Adipocyte (in vitro differentiated cells): Measurements from ENCODE around the gene PRDM16.

ENCODE experiments used
- DNase-seq: peaks from one replicate; pipeline ENCODE4 v3.0.0-alpha.2; 2015; ENCODE audit warnings: low read depth
- H3K27me3 ChIP-seq: replicated peaks from 2 replicates; pipeline ENCODE4 v1.7.0; 2013; ENCODE audit warnings: mild to moderate bottlenecking, low read length, moderate library complexity; ENCODE audit not compliant: control insufficient read depth, insufficient read depth
- H3K36me3 ChIP-seq: 2 replicates; pipeline ENCODE4 v1.7.0; 2013; ENCODE audit warnings: low read length, mild to moderate bottlenecking, moderate library complexity; ENCODE audit not compliant: control insufficient read depth, insufficient read depth, severe bottlenecking
- H3K4me1 ChIP-seq: 2 replicates; pipeline ENCODE4 v1.7.0; 2013; ENCODE audit warnings: mild to moderate bottlenecking, low read length, moderate library complexity; ENCODE audit not compliant: control insufficient read depth, insufficient read depth
- H3K4me3 ChIP-seq: 2 replicates; pipeline ENCODE4 v1.7.0; 2013; ENCODE audit warnings: mild to moderate bottlenecking, low read length, moderate library complexity
- H3K9ac ChIP-seq: 2 replicates; pipeline ENCODE4 v1.7.0; 2013; ENCODE audit warnings: mild to moderate bottlenecking, low read length, moderate library complexity
- H3K9me3 ChIP-seq: 2 replicates; pipeline ENCODE4 v1.7.0; 2013; ENCODE audit warnings: mild to moderate bottlenecking, low read length, moderate library complexity; ENCODE audit not compliant: control insufficient read depth

PRDM16 gene

GRCh38 chr1:3073489-3074296 lies 4.7 kb downstream of the PRDM16 start:
- Histone ChIP-seq H3K27me3 (peaks cover 29% of the 10 kb centered on the region), H3K9ac (no peak overlapping the region), H3K36me3 (no peaks in the 10 kb centered on the region), H3K4me1 (no peaks in the 10 kb centered on the region), H3K9me3 (no peaks in the 10 kb centered on the region), H3K4me3 (peak overlapping the region; percentile 33)
- DNase-seq: no peak

- H3K9ac ChIP-seq: no peak overlapping the region
- H3K27me3 ChIP-seq: peaks cover 29% of the 10 kb centered on the region
- no peak overlapping the region for H3K4me3 ChIP-seq
- no peak for DNase-seq
- H3K4me1 ChIP-seq: no peaks in the 10 kb centered on the region
- H3K36me3 ChIP-seq: no peaks in the 10 kb centered on the region
- no peaks in the 10 kb centered on the region for H3K9me3 ChIP-seq
Observed at GRCh38 chr1:3074297-3074741, 5.3 kb downstream of the PRDM16 start.

- H3K9ac ChIP-seq: no peak overlapping the region
- H3K4me3 ChIP-seq: no peak overlapping the region
- DNase-seq: no peak
- H3K9me3 ChIP-seq: no peaks in the 10 kb centered on the region
- peaks cover 33% of the 10 kb centered on the region for H3K27me3 ChIP-seq
- H3K36me3 ChIP-seq: no peaks in the 10 kb centered on the region
- H3K4me1 ChIP-seq: no peaks in the 10 kb centered on the region
Observed at GRCh38 chr1:3074800-3075199, 5.8 kb downstream of the PRDM16 start.

- Histone ChIP-seq H3K4me3 (no peak overlapping the region), H3K27me3 (peaks cover 37% of the 10 kb centered on the region), H3K9me3 (no peaks in the 10 kb centered on the region), H3K4me1 (no peaks in the 10 kb centered on the region), H3K9ac (no peak overlapping the region), H3K36me3 (no peaks in the 10 kb centered on the region)
- DNase-seq: no peak
Observed at GRCh38 chr1:3075666-3076362, 6.8 kb downstream of the PRDM16 start.

GRCh38 chr1:3076363-3076740 lies 7.3 kb downstream of the PRDM16 start:
- no peaks in the 10 kb centered on the region for H3K36me3 ChIP-seq
- no peak for DNase-seq
- H3K4me1 ChIP-seq: no peaks in the 10 kb centered on the region
- no peak overlapping the region for H3K4me3 ChIP-seq
- no peak overlapping the region for H3K9ac ChIP-seq
- H3K27me3 ChIP-seq: peaks cover 37% of the 10 kb centered on the region
- H3K9me3 ChIP-seq: no peaks in the 10 kb centered on the region

- Histone ChIP-seq H3K36me3 (no peaks in the 10 kb centered on the region), H3K4me3 (no peak overlapping the region), H3K9me3 (no peaks in the 10 kb centered on the region), H3K27me3 (peaks cover 31% of the 10 kb centered on the region), H3K4me1 (no peaks in the 10 kb centered on the region), H3K9ac (no peak overlapping the region)
- no peak for DNase-seq
Observed at GRCh38 chr1:3077081-3077480, 8.1 kb downstream of the PRDM16 start.

- no peak overlapping the region for H3K9ac ChIP-seq
- H3K9me3 ChIP-seq: no peaks in the 10 kb centered on the region
- H3K4me1 ChIP-seq: no peaks in the 10 kb centered on the region
- H3K36me3 ChIP-seq: no peaks in the 10 kb centered on the region
- H3K4me3 ChIP-seq: no peak overlapping the region
- no peak for DNase-seq
- H3K27me3 ChIP-seq: peaks cover 26% of the 10 kb centered on the region
Observed at GRCh38 chr1:3077561-3077960, 8.6 kb downstream of the PRDM16 start.

- DNase-seq: no peak
- no peak overlapping the region for H3K9ac ChIP-seq
- H3K9me3 ChIP-seq: no peaks in the 10 kb centered on the region
- no peak overlapping the region for H3K4me3 ChIP-seq
- H3K36me3 ChIP-seq: no peaks in the 10 kb centered on the region
- peaks cover 26% of the 10 kb centered on the region for H3K27me3 ChIP-seq
- H3K4me1 ChIP-seq: no peaks in the 10 kb centered on the region
Observed at GRCh38 chr1:3078430-3078861, 9.4 kb downstream of the PRDM16 start.

GRCh38 chr1:3078871-3079270 lies 9.9 kb downstream of the PRDM16 start:
- no peak for DNase-seq

GRCh38 chr1:3079381-3080052 lies 10.5 kb downstream of the PRDM16 start:
- Histone ChIP-seq H3K9me3 (no peaks in the 10 kb centered on the region), H3K36me3 (no peaks in the 10 kb centered on the region), H3K4me1 (no peaks in the 10 kb centered on the region), H3K27me3 (peaks cover 26% of the 10 kb centered on the region), H3K9ac (no peak overlapping the region), H3K4me3 (no peak overlapping the region)
- DNase-seq: no peak

More at GRCh38 chr1:3078871-3079270, 9.9 kb downstream of the PRDM16 start:
- no peak overlapping the region for H3K4me3 ChIP-seq
- H3K27me3 ChIP-seq: peaks cover 26% of the 10 kb centered on the region
- H3K9ac ChIP-seq: no peak overlapping the region
- H3K36me3 ChIP-seq: no peaks in the 10 kb centered on the region
- H3K4me1 ChIP-seq: no peaks in the 10 kb centered on the region
- H3K9me3 ChIP-seq: no peaks in the 10 kb centered on the region
